Neural progenitor cell (in vitro differentiated cells): ENCODE measurements around the gene DCTN5. TPM values are rescaled to one million over a fixed set of nuclear protein-coding genes. Genes with fewer than 3 reads are reported as not detected.
A peak's percentile ranks its signal among the peaks of the same experiment; 100 is the strongest.

Source experiments
- DNase-seq: peaks from one replicate; pipeline ENCODE4 v3.0.0-alpha.2; 2016; ENCODE audit warnings: low spot score
- H2AFZ ChIP-seq: fragments of 200-600 bp; sonication (generic); replicated peaks from 2 replicates; pipeline ENCODE4 v1.6.1; 2016; ENCODE audit warnings: antibody characterized with exemption
- H3F3A ChIP-seq: fragments of 200-600 bp; sonication (generic); 2 replicates; pipeline ENCODE4 v1.6.1; 2016; ENCODE audit warnings: antibody characterized with exemption, low read depth
- H3K27ac ChIP-seq: fragments of 200-600 bp; sonication (generic); 2 replicates; pipeline ENCODE4 v1.5.1; 2016; ENCODE audit warnings: mild to moderate bottlenecking
- H3K27me3 ChIP-seq: fragments of 200-600 bp; sonication (generic); 2 replicates; pipeline ENCODE4 v1.6.1; 2016; ENCODE audit warnings: mild to moderate bottlenecking, moderate library complexity
- H3K36me3 ChIP-seq: fragments of 200-600 bp; sonication (generic); 2 replicates; pipeline ENCODE4 v1.5.1; 2016
- H3K4me1 ChIP-seq: fragments of 200-600 bp; sonication (generic); 2 replicates; pipeline ENCODE4 v1.6.1; 2016; ENCODE audit warnings: mixed run types
- H3K4me2 ChIP-seq: fragments of 200-600 bp; sonication (generic); 2 replicates; pipeline ENCODE4 v1.6.1; 2016
- H3K4me3 ChIP-seq: fragments of 200-600 bp; sonication (generic); 2 replicates; pipeline ENCODE4 v1.5.1; 2016
- H3K79me2 ChIP-seq: fragments of 200-600 bp; sonication (generic); 2 replicates; pipeline ENCODE4 v1.6.1; 2016; ENCODE audit warnings: low read depth
- H3K9ac ChIP-seq: fragments of 200-600 bp; sonication (generic); 2 replicates; pipeline ENCODE4 v1.6.1; 2016
- H3K9me3 ChIP-seq: fragments of 200-600 bp; sonication (generic); 2 replicates; pipeline ENCODE4 v1.5.1; 2016; ENCODE audit warnings: low read depth
- H4K20me1 ChIP-seq: fragments of 200-600 bp; sonication (generic); 2 replicates; pipeline ENCODE4 v1.6.1; 2016; ENCODE audit warnings: low read depth
- H3K27ac Mint-ChIP-seq: 3 replicates; pipeline ENCODE4 v1.8.0; 2021; ENCODE audit warnings: mixed read lengths
- H3K27me3 Mint-ChIP-seq: 2 replicates; pipeline ENCODE4 v1.8.0; 2022; ENCODE audit warnings: low read depth, mild to moderate bottlenecking, inconsistent platforms, moderate library complexity, mixed read lengths; ENCODE audit not compliant: insufficient read depth
- H3K36me3 Mint-ChIP-seq: 3 replicates; pipeline ENCODE4 v1.8.0; 2021; ENCODE audit warnings: mixed read lengths
- H3K4me1 Mint-ChIP-seq: 3 replicates; pipeline ENCODE4 v1.8.0; 2021; ENCODE audit warnings: mixed read lengths
- H3K4me3 Mint-ChIP-seq: 3 replicates; pipeline ENCODE4 v1.8.0; 2021; ENCODE audit warnings: mild to moderate bottlenecking, moderate library complexity, mixed read lengths
- H3K9me3 Mint-ChIP-seq: 3 replicates; pipeline ENCODE4 v1.8.0; 2020; ENCODE audit warnings: mixed read lengths
- EZH2 ChIP-seq: fragments of 200-600 bp; sonication (generic); IDR thresholded peaks from 2 replicates; pipeline ENCODE4 v1.6.1; 2017; ENCODE audit warnings: antibody characterized with exemption, mild to moderate bottlenecking, moderate library complexity
- EZH2phosphoT487 ChIP-seq: fragments of 200-600 bp; sonication (generic); IDR thresholded peaks from 2 replicates; pipeline ENCODE4 v1.6.1; 2017; ENCODE audit warnings: antibody characterized with exemption
- total RNA-seq: library from RNA; depleted of rRNA; stranded (reverse); fragments of >200 nt; gene quantifications from 2 replicates; pipeline ENCODE4 v1.2.3, GENCODE V29; 2015; ENCODE audit warnings: low replicate concordance
- TF ChIP-seq, protein P1 (sequence below): fragments of 200-600 bp; sonication (generic); IDR thresholded peaks from 2 replicates; pipeline ENCODE4 v1.5.1; 2017; ENCODE audit warnings: antibody characterized with exemption, mild to moderate bottlenecking

The DCTN5 gene
- total RNA-seq, 1 donor from 2014 or later, result 35.7 TPM

- Histone ChIP-seq H3K9ac (peak overlapping the region; percentile 65), H2AFZ (no peak overlapping the region), H3K4me1 (no peaks in the 10 kb centered on the region), H3K27me3 (no peaks in the 10 kb centered on the region), H3K79me2 (peaks cover 64% of the 10 kb centered on the region), H3K36me3 (no peaks in the 10 kb centered on the region), H4K20me1 (no peaks in the 10 kb centered on the region), H3F3A (peaks cover 5% of the 10 kb centered on the region), H3K4me3 (peak overlapping the region; percentile 69), H3K9me3 (no peaks in the 10 kb centered on the region), H3K27ac (no peak overlapping the region), H3K4me2 (peak overlapping the region; percentile 77)
- peaks cover 15% of the 10 kb centered on the region for H3K4me1 Mint-ChIP-seq
- H3K4me3 Mint-ChIP-seq, result peak overlapping the region; percentile 99
- peaks cover 20% of the 10 kb centered on the region for H3K36me3 Mint-ChIP-seq
- H3K9me3 Mint-ChIP-seq, result no peaks in the 10 kb centered on the region
- TF ChIP-seq EZH2, result no peak
- no peak for TF ChIP-seq EZH2phosphoT487
- TF ChIP-seq, protein P1, sequence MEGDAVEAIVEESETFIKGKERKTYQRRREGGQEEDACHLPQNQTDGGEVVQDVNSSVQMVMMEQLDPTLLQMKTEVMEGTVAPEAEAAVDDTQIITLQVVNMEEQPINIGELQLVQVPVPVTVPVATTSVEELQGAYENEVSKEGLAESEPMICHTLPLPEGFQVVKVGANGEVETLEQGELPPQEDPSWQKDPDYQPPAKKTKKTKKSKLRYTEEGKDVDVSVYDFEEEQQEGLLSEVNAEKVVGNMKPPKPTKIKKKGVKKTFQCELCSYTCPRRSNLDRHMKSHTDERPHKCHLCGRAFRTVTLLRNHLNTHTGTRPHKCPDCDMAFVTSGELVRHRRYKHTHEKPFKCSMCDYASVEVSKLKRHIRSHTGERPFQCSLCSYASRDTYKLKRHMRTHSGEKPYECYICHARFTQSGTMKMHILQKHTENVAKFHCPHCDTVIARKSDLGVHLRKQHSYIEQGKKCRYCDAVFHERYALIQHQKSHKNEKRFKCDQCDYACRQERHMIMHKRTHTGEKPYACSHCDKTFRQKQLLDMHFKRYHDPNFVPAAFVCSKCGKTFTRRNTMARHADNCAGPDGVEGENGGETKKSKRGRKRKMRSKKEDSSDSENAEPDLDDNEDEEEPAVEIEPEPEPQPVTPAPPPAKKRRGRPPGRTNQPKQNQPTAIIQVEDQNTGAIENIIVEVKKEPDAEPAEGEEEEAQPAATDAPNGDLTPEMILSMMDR, result no peak
- H3K27me3 Mint-ChIP-seq, result peaks cover 4% of the 10 kb centered on the region
- no peak for DNase-seq
- peak overlapping the region; percentile 63 for H3K27ac Mint-ChIP-seq
Observed at GRCh38 chr16:23642246-23642774, 1.0 kb downstream of the DCTN5 start.

DNA sequence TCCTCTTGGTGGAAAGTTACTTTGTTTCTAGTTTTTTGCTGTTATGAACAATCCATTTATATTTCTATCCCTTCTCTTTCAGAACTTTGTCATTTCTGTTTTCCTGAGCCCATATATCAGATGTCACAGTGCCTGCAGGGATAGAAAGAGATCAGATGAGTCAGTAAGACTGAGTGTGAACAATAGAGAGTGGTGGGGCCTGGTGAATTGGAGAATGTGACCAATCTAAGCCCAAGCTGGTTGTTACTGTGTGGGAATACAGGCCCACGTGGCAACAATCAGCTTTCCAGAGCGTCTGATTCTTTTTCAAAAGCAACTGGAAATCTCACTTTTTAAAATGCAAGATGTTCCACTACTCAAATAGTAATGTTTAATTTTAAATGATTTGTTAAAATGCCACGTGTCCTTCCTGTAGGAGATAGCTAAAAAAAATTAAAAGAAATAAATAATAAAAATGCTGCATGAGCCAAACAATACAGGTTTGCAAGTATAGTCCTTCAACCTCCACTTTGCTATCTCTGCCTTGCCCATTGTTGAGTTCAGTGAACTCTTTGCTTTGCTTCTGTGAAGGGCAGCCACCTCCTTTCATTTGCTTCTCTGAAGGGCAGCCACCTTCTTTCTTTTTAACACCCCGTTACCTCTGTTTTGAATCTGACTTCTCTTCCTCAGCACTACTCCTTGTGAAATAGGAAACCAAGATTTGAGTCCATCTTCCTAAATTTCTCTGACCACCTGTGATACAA lies 9.6 kb downstream of the DCTN5 start:
- H3K36me3 ChIP-seq, result no peaks in the 10 kb centered on the region
- no peaks in the 10 kb centered on the region for H3K27me3 Mint-ChIP-seq
- no peak overlapping the region for H3K27ac ChIP-seq
- H3F3A ChIP-seq, result no peaks in the 10 kb centered on the region
- H3K9me3 Mint-ChIP-seq, result no peaks in the 10 kb centered on the region
- H3K27ac Mint-ChIP-seq, result no peak overlapping the region
- no peak overlapping the region for H2AFZ ChIP-seq
- TF ChIP-seq, protein P1, result no peak
- no peak for TF ChIP-seq EZH2phosphoT487
- no peak for TF ChIP-seq EZH2
- no peaks in the 10 kb centered on the region for H3K4me1 Mint-ChIP-seq
- H3K9me3 ChIP-seq, result no peaks in the 10 kb centered on the region
- DNase-seq, result peak; percentile 24
- H3K4me1 ChIP-seq, result no peaks in the 10 kb centered on the region
- peaks cover 14% of the 10 kb centered on the region for H4K20me1 ChIP-seq
- H3K4me3 Mint-ChIP-seq, result no peak overlapping the region
- H3K79me2 ChIP-seq, result peaks cover 41% of the 10 kb centered on the region
- peak overlapping the region; percentile 1 for H3K9ac ChIP-seq
- H3K4me2 ChIP-seq, result no peak overlapping the region
- H3K27me3 ChIP-seq, result no peaks in the 10 kb centered on the region
- no peak overlapping the region for H3K4me3 ChIP-seq
- H3K36me3 Mint-ChIP-seq, result peaks cover 23% of the 10 kb centered on the region

- H3K9ac ChIP-seq, result no peak overlapping the region
- H3K4me3 ChIP-seq, result no peak overlapping the region
- no peak overlapping the region for H2AFZ ChIP-seq
- no peaks in the 10 kb centered on the region for H3K27me3 ChIP-seq
- no peak overlapping the region for H3K4me2 ChIP-seq
- Mint-ChIP-seq H3K9me3 (no peaks in the 10 kb centered on the region), H3K27ac (no peak overlapping the region), H3K27me3 (no peaks in the 10 kb centered on the region), H3K4me1 (no peaks in the 10 kb centered on the region), H3K36me3 (peaks cover 14% of the 10 kb centered on the region), H3K4me3 (no peak overlapping the region)
- no peaks in the 10 kb centered on the region for H3K36me3 ChIP-seq
- H3K79me2 ChIP-seq, result peaks cover 29% of the 10 kb centered on the region
- peaks cover 14% of the 10 kb centered on the region for H4K20me1 ChIP-seq
- no peaks in the 10 kb centered on the region for H3F3A ChIP-seq
- no peak for DNase-seq
- H3K9me3 ChIP-seq, result no peaks in the 10 kb centered on the region
- H3K27ac ChIP-seq, result no peak overlapping the region
- H3K4me1 ChIP-seq, result no peaks in the 10 kb centered on the region
- TF ChIP-seq, protein P1, result no peak
- TF ChIP-seq EZH2phosphoT487 (no peak), EZH2 (no peak)
Observed at GRCh38 chr16:23651943-23652468, 10.7 kb downstream of the DCTN5 start.
